B cell (primary cell): ENCODE results near the gene TBC1D4. TPM values are rescaled to one million over a fixed set of nuclear protein-coding genes. Genes with fewer than 3 reads are reported as not detected.

ENCODE experiments used
- ATAC-seq: fragments of 200-7000 bp; cut with Tn5 transposase; one replicate; pipeline ENCODE4 v1.10.0; 2021; ENCODE audit warnings: low read depth, mild to moderate bottlenecking, moderate number of reproducible peaks, moderate library complexity
- CTCF ChIA-PET: fragments of 350-600 bp; sonication (Branson Sonifier 250); formaldehyde crosslinking; loops from one replicate; lab custom pipeline; 2021; ENCODE audit warnings: antibody characterized with exemption, inconsistent platforms; lab: Charles Lee
- POLR2A ChIA-PET: fragments of 350-600 bp; sonication (Branson Sonifier 250); formaldehyde crosslinking; loops from one replicate; lab custom pipeline; 2021; ENCODE audit warnings: antibody characterized with exemption; lab: Charles Lee
- DNase-seq: peaks from one replicate; pipeline ENCODE4 v3.0.0; 2013
- H2AFZ ChIP-seq: 2 replicates; pipeline ENCODE4 v1.6.1; 2012; ENCODE audit warnings: mild to moderate bottlenecking, low read depth, low read length; ENCODE audit not compliant: insufficient read depth, poor library complexity, severe bottlenecking
- H3K27ac ChIP-seq, 2 donors: 1 replicate in 1 of 2; 2 replicates in 1 of 2; pipeline ENCODE4 v1.5.1; 2012 to 2013; ENCODE audit warnings: low read length in 2 of 2, mild to moderate bottlenecking in 2 of 2, moderate library complexity in 1 of 2
- H3K27me3 ChIP-seq, 4 experiments: fragments of 200-600 bp in 1 of 4; sonication (generic) in 1 of 4; replicated peaks in 1 of 4; 1 replicate in 2 of 4; 2 replicates in 2 of 4; pipeline versions ENCODE4 v1.6.1 to v1.7.0; 2013 to 2016; ENCODE audit warnings: low read length in 3 of 4, mild to moderate bottlenecking in 2 of 4, mixed read lengths in 1 of 4, moderate library complexity in 1 of 4; ENCODE audit not compliant: insufficient read depth in 4 of 4, control insufficient read depth in 3 of 4; ENCODE audit errors: control extremely low read depth in 1 of 4
- H3K36me3 ChIP-seq, 2 experiments: replicated peaks in 1 of 2; 1 replicate in 1 of 2; 2 replicates in 1 of 2; pipeline versions ENCODE4 v1.6.1 to v1.7.1; 2013; ENCODE audit warnings: low read length in 1 of 2; ENCODE audit not compliant: insufficient read depth in 2 of 2, control insufficient read depth in 1 of 2; ENCODE audit errors: control extremely low read depth in 1 of 2, extremely low read depth in 1 of 2
- H3K4me1 ChIP-seq, 2 donors: fragments of 200-600 bp in 1 of 2; sonication (generic) in 1 of 2; 1 replicate in 1 of 2; 2 replicates in 1 of 2; pipeline versions ENCODE4 v1.5.1 to v1.6.1; 2013 to 2017; ENCODE audit warnings: low read length in 2 of 2; ENCODE audit not compliant: control insufficient read depth in 2 of 2, insufficient read depth in 2 of 2
- H3K4me2 ChIP-seq: replicated peaks from 2 replicates; pipeline ENCODE3; 2012; ENCODE audit warnings: mild to moderate bottlenecking, low read depth, low read length; ENCODE audit not compliant: poor library complexity, severe bottlenecking
- H3K4me3 ChIP-seq, 5 experiments: fragments of 200-600 bp in 1 of 5; sonication (generic) in 1 of 5; 1 replicate in 3 of 5; 2 replicates in 2 of 5; pipeline versions ENCODE4 v1.5.1 to v1.7.0; 2011 to 2016; ENCODE audit warnings: low read length in 4 of 5, mild to moderate bottlenecking in 4 of 5, low read depth in 2 of 5, control low read depth in 1 of 5, moderate library complexity in 1 of 5; ENCODE audit not compliant: insufficient read depth in 1 of 5; ENCODE audit errors: control extremely low read depth in 1 of 5, extremely low read depth in 1 of 5
- H3K79me2 ChIP-seq: fragments of 200-600 bp; sonication (generic); one replicate; pipeline ENCODE4 v1.6.0; 2016; ENCODE audit warnings: low read length; ENCODE audit not compliant: control insufficient read depth, insufficient read depth
- H3K9ac ChIP-seq: fragments of 200-600 bp; sonication (generic); 2 replicates; pipeline ENCODE4 v1.6.1; 2017; ENCODE audit warnings: mild to moderate bottlenecking, low read length, moderate library complexity
- H3K9me3 ChIP-seq, 3 donors: one replicate each; pipeline versions ENCODE4 v1.6.1 to v1.7.1; 2013; ENCODE audit warnings: low read length in 2 of 3; ENCODE audit not compliant: control insufficient read depth in 2 of 3, insufficient read depth in 1 of 3; ENCODE audit errors: control extremely low read depth in 1 of 3
- H4K20me1 ChIP-seq: 2 replicates; pipeline ENCODE4 v1.6.0; 2012; ENCODE audit warnings: mild to moderate bottlenecking, low read length; ENCODE audit not compliant: insufficient read depth, control insufficient read depth, poor library complexity, severe bottlenecking
- H3K27ac Mint-ChIP-seq: one replicate; pipeline ENCODE4 v1.8.0; 2021; ENCODE audit warnings: mixed read lengths
- H3K27me3 Mint-ChIP-seq: one replicate; pipeline ENCODE4 v1.8.0; 2021; ENCODE audit warnings: mixed read lengths
- H3K4me1 Mint-ChIP-seq: one replicate; pipeline ENCODE4 v1.8.0; 2021; ENCODE audit warnings: mixed read lengths
- H3K4me3 Mint-ChIP-seq: one replicate; pipeline ENCODE4 v1.8.0; 2021; ENCODE audit warnings: mixed read lengths
- H3K9me3 Mint-ChIP-seq: one replicate; pipeline ENCODE4 v1.8.0; 2022; ENCODE audit warnings: mixed read lengths; ENCODE audit not compliant: insufficient read depth
- CTCF ChIP-seq: fragments of 200-600 bp; IDR thresholded peaks from one replicate; pipeline ENCODE4 v1.8.0; 2022; ENCODE audit warnings: antibody characterized with exemption, mild to moderate bottlenecking
- EZH2 ChIP-seq: IDR thresholded peaks from 2 replicates; pipeline ENCODE4 v1.6.1; 2012; ENCODE audit warnings: borderline replicate concordance, low read depth, mild to moderate bottlenecking, moderate library complexity, low read length; ENCODE audit not compliant: insufficient read depth, poor library complexity, severe bottlenecking
- WGBS: methylation state at CpG from one replicate; pipeline ENCODE4 v1.1.5; 2013; ENCODE audit warnings: missing lambda C conversion rate; ENCODE audit not compliant: insufficient coverage; 5-methylcytosine and 5-hydroxymethylcytosine counted together
- intact Hi-C: fragments of 100-400 bp; cut with micrococcal nuclease; formaldehyde crosslinking; loops from one replicate; pipeline ENCODE4 v1.10.0; 2022
- polyA plus RNA-seq: library from polyadenylated mRNA; depleted of rRNA; stranded (reverse); fragments of >200 nt; gene quantifications from 2 replicates; pipeline ENCODE4 v1.2.3, GENCODE V29; 2012
- total RNA-seq, 2 donors: library from RNA; stranded (reverse); fragments of 120-200 nt in 1 of 2; gene quantifications; 1 replicate in 1 of 2; 2 replicates in 1 of 2; pipeline versions ENCODE4 v1.2.3 to v1.2.4, GENCODE V29; 2013 to 2022

The TBC1D4 gene
- total and polyA plus RNA-seq, 2 donors (not counting 1 experiment from before 2014, with no cell fraction given) = 1.6 to 3.5 TPM

- DNase-seq = peak; percentile 53
- Histone ChIP-seq H2AFZ (peak overlapping the region; percentile 47), H3K27me3 (peaks cover 0 to 40% (median 22%) of the 10 kb centered on the region in 4 experiments), H3K4me1 (peaks cover 12 to 14% of the 10 kb centered on the region in 2 donors), H3K4me3 (peak overlapping the region in 3 of 5 experiments; percentile 38 to 72 (median 65)), H3K36me3 (no peaks in the 10 kb centered on the region), H4K20me1 (no peaks in the 10 kb centered on the region), H3K9me3 (no peaks in the 10 kb centered on the region), H3K27ac (no peak overlapping the region), H3K9ac (peak overlapping the region; percentile 74), H3K4me2 (peak overlapping the region; percentile 96), H3K79me2 (no peaks in the 10 kb centered on the region)
- Mint-ChIP-seq H3K4me1 (peaks cover 15% of the 10 kb centered on the region), H3K27me3 (peaks cover 45% of the 10 kb centered on the region), H3K4me3 (peak overlapping the region; percentile 91), H3K27ac (peak overlapping the region; percentile 56), H3K9me3 (no peaks in the 10 kb centered on the region)
- intact Hi-C loops = loop anchor here (5.0 kb wide), 1 partner anchor 157 kb away; the partner anchor contains the start of gene LMO7
- no peak for ATAC-seq
- POLR2A ChIA-PET = no interaction called here
- TF ChIP-seq CTCF = no peak
- no peak for TF ChIP-seq EZH2
- WGBS = 1% methylated on average over 47 of the region's 48 CpGs
- CTCF ChIA-PET = no interaction called here
Measured at GRCh38 chr13:75480671-75481175, 1.2 kb downstream of the TBC1D4 start.

- H3K4me3 Mint-ChIP-seq = peak overlapping the region; percentile 23
- no peak for TF ChIP-seq EZH2
- TF ChIP-seq CTCF = no peak
- no peaks in the 10 kb centered on the region for H3K9me3 Mint-ChIP-seq
- no peak for ATAC-seq
- Histone ChIP-seq H3K4me1 (peaks cover 12 to 14% of the 10 kb centered on the region in 2 donors), H2AFZ (no peak overlapping the region), H3K36me3 (no peaks in the 10 kb centered on the region), H3K9me3 (no peaks in the 10 kb centered on the region), H3K4me2 (no peak overlapping the region), H3K27ac (no peak overlapping the region), H3K9ac (no peak overlapping the region), H3K79me2 (no peaks in the 10 kb centered on the region), H4K20me1 (no peaks in the 10 kb centered on the region), H3K4me3 (no peak overlapping the region), H3K27me3 (peaks cover 0 to 35% (median 21%) of the 10 kb centered on the region in 4 experiments)
- intact Hi-C loops = no loop called here
- H3K27me3 Mint-ChIP-seq = peaks cover 38% of the 10 kb centered on the region
- no peak for DNase-seq
- CTCF ChIA-PET = no interaction called here
- no CpG with 5 or more reads among the region's 5 CpGs for WGBS
- H3K27ac Mint-ChIP-seq = no peak overlapping the region
- H3K4me1 Mint-ChIP-seq = peaks cover 15% of the 10 kb centered on the region
- POLR2A ChIA-PET = no interaction called here
Measured at GRCh38 chr13:75479102-75479740, 2.7 kb downstream of the TBC1D4 start.
